Ishikawa (cell line): ENCODE measurements around the gene VRK2.

Experiments
- CEBPB ChIP-seq: IDR thresholded peaks from 2 replicates; pipeline ENCODE4 v1.6.1; 2012
- CREB1 ChIP-seq: IDR thresholded peaks from 2 replicates; pipeline ENCODE4 v1.6.1; 2012; ENCODE audit warnings: low read depth
- EGR1 ChIP-seq: IDR thresholded peaks from 2 replicates; pipeline ENCODE4 v1.6.1; 2012
- EP300 ChIP-seq: IDR thresholded peaks from 2 replicates; pipeline ENCODE4 v1.6.1; 2012; ENCODE audit warnings: borderline replicate concordance
- FOXM1 ChIP-seq: IDR thresholded peaks from 2 replicates; pipeline ENCODE4 v1.6.1; 2012; ENCODE audit warnings: low read depth, borderline replicate concordance
- MAX ChIP-seq: IDR thresholded peaks from 2 replicates; pipeline ENCODE4 v1.6.1; 2012
- NFIC ChIP-seq: IDR thresholded peaks from 2 replicates; pipeline ENCODE4 v1.6.1; 2012
- RAD21 ChIP-seq: IDR thresholded peaks from 2 replicates; pipeline ENCODE4 v1.6.1; 2012; ENCODE audit warnings: low read depth
- REST ChIP-seq: IDR thresholded peaks from 2 replicates; pipeline ENCODE4 v1.6.1; 2012; ENCODE audit warnings: low read depth, mild to moderate bottlenecking
- TAF1 ChIP-seq: IDR thresholded peaks from 2 replicates; pipeline ENCODE4 v1.6.1; 2012; ENCODE audit warnings: low read depth, mild to moderate bottlenecking
- TCF12 ChIP-seq: IDR thresholded peaks from 2 replicates; pipeline ENCODE4 v1.6.1; 2012; ENCODE audit warnings: low read depth
- TEAD4 ChIP-seq: IDR thresholded peaks from 2 replicates; pipeline ENCODE4 v1.6.1; 2012
- USF1 ChIP-seq: IDR thresholded peaks from 2 replicates; pipeline ENCODE4 v1.6.1; 2012
- YY1 ChIP-seq: IDR thresholded peaks from 2 replicates; pipeline ENCODE4 v1.6.1; 2012; ENCODE audit warnings: low read depth
- ZBTB7A ChIP-seq: IDR thresholded peaks from 2 replicates; pipeline ENCODE4 v1.6.1; 2012; ENCODE audit warnings: low read depth

VRK2 gene

GRCh38 chr2:58055033-58055786, 8.6 kb downstream of the VRK2 start:
- TF ChIP-seq TAF1 (no peak), USF1 (no peak), MAX (no peak), TEAD4 (no peak), CEBPB (no peak), NFIC (no peak), FOXM1 (no peak), TCF12 (no peak), EP300 (no peak), ZBTB7A (no peak)

- TF ChIP-seq TEAD4 (no peak), EP300 (no peak), CEBPB (no peak), FOXM1 (no peak), USF1 (no peak), RAD21 (no peak), REST (no peak), CREB1 (no peak), TAF1 (no peak), MAX (no peak), YY1 (no peak), EGR1 (no peak), NFIC (no peak), TCF12 (no peak), ZBTB7A (no peak)
Measured at GRCh38 chr2:58056192-58056916, 9.7 kb downstream of the VRK2 start.

- TF ChIP-seq TAF1, result no peak
- TF ChIP-seq MAX, result no peak
- no peak for TF ChIP-seq TCF12
- TF ChIP-seq ZBTB7A, result no peak
- no peak for TF ChIP-seq FOXM1
Measured at GRCh38 chr2:58057707-58058530, 11.3 kb downstream of the VRK2 start.

- TF ChIP-seq FOXM1 (no peak), RAD21 (no peak), EGR1 (no peak), USF1 (no peak), EP300 (no peak), TEAD4 (no peak)
Measured at GRCh38 chr2:58063641-58064040, 17.0 kb downstream of the VRK2 start.

GRCh38 chr2:58064086-58064485, 17.5 kb downstream of the VRK2 start:
- TF ChIP-seq ZBTB7A, result no peak
- no peak for TF ChIP-seq TCF12
- TF ChIP-seq CREB1, result no peak
- no peak for TF ChIP-seq NFIC
- TF ChIP-seq EP300, result no peak
- TF ChIP-seq EGR1, result no peak
- TF ChIP-seq TAF1, result no peak
- TF ChIP-seq MAX, result no peak
- TF ChIP-seq REST, result no peak
- no peak for TF ChIP-seq RAD21
